Measurements from ENCODE around the gene AGAP2.

AGAP2 gene

DNA sequence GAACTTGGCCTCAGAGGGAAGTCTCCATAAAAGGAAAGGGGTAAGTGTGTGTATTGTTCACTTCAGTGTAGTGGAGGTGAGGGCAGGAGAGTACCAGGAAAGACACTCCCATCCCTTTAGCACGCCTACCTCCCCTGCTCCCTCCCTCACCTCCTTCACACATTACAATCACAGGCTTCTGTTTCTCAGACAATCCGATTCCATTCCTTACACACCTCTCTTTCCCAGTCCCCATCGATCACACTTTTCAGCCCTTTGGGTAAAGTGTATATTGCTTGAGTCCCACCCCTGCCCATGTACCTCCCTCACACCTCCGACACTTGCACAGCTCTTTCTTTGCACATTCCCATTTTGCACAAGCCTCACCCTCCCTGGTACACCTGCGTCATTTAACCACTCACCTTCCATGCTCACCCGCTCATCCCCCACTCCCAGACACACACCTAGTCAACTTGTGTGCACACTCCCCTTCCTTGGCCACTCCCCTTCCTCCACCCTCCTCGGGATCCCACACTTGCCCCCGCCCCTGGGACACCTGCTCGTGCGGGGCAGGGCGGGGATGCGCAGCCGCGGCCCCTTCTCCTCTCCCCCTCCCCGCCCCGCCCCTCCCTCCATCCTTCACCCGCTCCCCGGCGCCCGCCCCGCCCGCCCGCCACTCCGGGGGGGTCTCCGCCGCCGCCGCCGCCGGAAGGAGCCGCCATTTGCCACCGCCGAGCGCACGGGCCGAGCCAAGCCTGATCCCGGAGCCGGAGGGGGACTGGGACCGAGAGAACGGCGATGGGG, 16.1 kb upstream of the AGAP2 start, which contains the start of gene MARCHF9 (continued):
- TF ChIP-seq ZBTB7A (tag by site-specific recombination; IDR thresholded peaks at IDR 0.05; ENCODE audit: low read depth) (peak; percentile 79), ZNF239 (tag by site-specific recombination; IDR thresholded peaks at IDR 0.05) (no peak), ZNF157 (tag by site-specific recombination; IDR thresholded peaks at IDR 0.05) (no peak), ZNF324 (tag by site-specific recombination; IDR thresholded peaks at IDR 0.05) (no peak), ZNF292 (tag by site-specific recombination; IDR thresholded peaks at IDR 0.05; ENCODE audit: borderline replicate concordance, low read depth) (no peak), ZNF350 (tag by site-specific recombination; IDR thresholded peaks at IDR 0.05) (no peak), SP3 (tag by site-specific recombination; IDR thresholded peaks at IDR 0.05) (peak; percentile 96), ZNF184 (tag by site-specific recombination; IDR thresholded peaks at IDR 0.05) (no peak), EGR2 (tag by site-specific recombination; IDR thresholded peaks at IDR 0.05; ENCODE audit: low read depth) (peak; percentile 62; the same call in 1 of the 2 replicates), KLF7 (tag by site-specific recombination; IDR thresholded peaks at IDR 0.05; ENCODE audit: borderline replicate concordance) (peak; percentile 89; the same call in 1 of the 2 replicates), ZNF223 (tag by site-specific recombination; IDR thresholded peaks at IDR 0.05) (no peak), ZNF596 (tag by site-specific recombination; IDR thresholded peaks at IDR 0.05) (no peak), ZBTB21 (tag by site-specific recombination; IDR thresholded peaks at IDR 0.05) (peak; percentile 11; the same call in 1 of the 2 replicates), ZNF571 (tag by site-specific recombination; IDR thresholded peaks at IDR 0.05) (no peak), ZNF529 (tag by site-specific recombination; IDR thresholded peaks at IDR 0.05; ENCODE audit: insufficient replicate concordance) (no peak), ZNF140 (tag by site-specific recombination; IDR thresholded peaks at IDR 0.05) (no peak), ZNF214 (tag by site-specific recombination; IDR thresholded peaks at IDR 0.05; ENCODE audit: borderline replicate concordance) (no peak), ZNF433 (tag by site-specific recombination; IDR thresholded peaks at IDR 0.05; ENCODE audit: low read depth) (no peak), ZSCAN23 (tag by site-specific recombination; IDR thresholded peaks at IDR 0.05) (no peak), KLF8 (tag by site-specific recombination; IDR thresholded peaks at IDR 0.05) (peak; percentile 90), TCF7L2 (IDR thresholded peaks at IDR 0.05; ENCODE audit: borderline replicate concordance, low read depth, low read length) (no peak), ZFP69B (tag by site-specific recombination; IDR thresholded peaks at IDR 0.05) (no peak), MYNN (tag by site-specific recombination; IDR thresholded peaks at IDR 0.05; ENCODE audit: borderline replicate concordance) (no peak), ZNF37A (tag by site-specific recombination; IDR thresholded peaks at IDR 0.05) (no peak), ZNF560 (tag by site-specific recombination; IDR thresholded peaks at IDR 0.05; ENCODE audit: borderline replicate concordance) (no peak), ZNF366 (tag by site-specific recombination; conservative IDR thresholded peaks at IDR 0.05) (peak; percentile 98), ZNF23 (tag by site-specific recombination; IDR thresholded peaks at IDR 0.05; ENCODE audit: borderline replicate concordance) (no peak), ZNF146 (tag by site-specific recombination; IDR thresholded peaks at IDR 0.05) (no peak), ZNF600 (tag by site-specific recombination; IDR thresholded peaks at IDR 0.05) (peak; percentile 99), ZNF843 (tag by site-specific recombination; IDR thresholded peaks at IDR 0.05) (peak; percentile 67; the same call in 1 of the 2 replicates)
- TF ChIP-seq, protein P1, sequence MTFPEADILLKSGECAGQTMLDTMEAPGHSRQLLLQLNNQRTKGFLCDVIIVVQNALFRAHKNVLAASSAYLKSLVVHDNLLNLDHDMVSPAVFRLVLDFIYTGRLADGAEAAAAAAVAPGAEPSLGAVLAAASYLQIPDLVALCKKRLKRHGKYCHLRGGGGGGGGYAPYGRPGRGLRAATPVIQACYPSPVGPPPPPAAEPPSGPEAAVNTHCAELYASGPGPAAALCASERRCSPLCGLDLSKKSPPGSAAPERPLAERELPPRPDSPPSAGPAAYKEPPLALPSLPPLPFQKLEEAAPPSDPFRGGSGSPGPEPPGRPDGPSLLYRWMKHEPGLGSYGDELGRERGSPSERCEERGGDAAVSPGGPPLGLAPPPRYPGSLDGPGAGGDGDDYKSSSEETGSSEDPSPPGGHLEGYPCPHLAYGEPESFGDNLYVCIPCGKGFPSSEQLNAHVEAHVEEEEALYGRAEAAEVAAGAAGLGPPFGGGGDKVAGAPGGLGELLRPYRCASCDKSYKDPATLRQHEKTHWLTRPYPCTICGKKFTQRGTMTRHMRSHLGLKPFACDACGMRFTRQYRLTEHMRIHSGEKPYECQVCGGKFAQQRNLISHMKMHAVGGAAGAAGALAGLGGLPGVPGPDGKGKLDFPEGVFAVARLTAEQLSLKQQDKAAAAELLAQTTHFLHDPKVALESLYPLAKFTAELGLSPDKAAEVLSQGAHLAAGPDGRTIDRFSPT (tag by site-specific recombination; IDR thresholded peaks at IDR 0.05): 0 out of 2 replicates have a peak, but pooled peaks have one; percentile 25
- TF ChIP-seq, protein P2, sequence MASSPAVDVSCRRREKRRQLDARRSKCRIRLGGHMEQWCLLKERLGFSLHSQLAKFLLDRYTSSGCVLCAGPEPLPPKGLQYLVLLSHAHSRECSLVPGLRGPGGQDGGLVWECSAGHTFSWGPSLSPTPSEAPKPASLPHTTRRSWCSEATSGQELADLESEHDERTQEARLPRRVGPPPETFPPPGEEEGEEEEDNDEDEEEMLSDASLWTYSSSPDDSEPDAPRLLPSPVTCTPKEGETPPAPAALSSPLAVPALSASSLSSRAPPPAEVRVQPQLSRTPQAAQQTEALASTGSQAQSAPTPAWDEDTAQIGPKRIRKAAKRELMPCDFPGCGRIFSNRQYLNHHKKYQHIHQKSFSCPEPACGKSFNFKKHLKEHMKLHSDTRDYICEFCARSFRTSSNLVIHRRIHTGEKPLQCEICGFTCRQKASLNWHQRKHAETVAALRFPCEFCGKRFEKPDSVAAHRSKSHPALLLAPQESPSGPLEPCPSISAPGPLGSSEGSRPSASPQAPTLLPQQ (tag by site-specific recombination; IDR thresholded peaks at IDR 0.05): peak; percentile 45; the same call in 1 of the 2 replicates
- TF ChIP-seq, protein P3, sequence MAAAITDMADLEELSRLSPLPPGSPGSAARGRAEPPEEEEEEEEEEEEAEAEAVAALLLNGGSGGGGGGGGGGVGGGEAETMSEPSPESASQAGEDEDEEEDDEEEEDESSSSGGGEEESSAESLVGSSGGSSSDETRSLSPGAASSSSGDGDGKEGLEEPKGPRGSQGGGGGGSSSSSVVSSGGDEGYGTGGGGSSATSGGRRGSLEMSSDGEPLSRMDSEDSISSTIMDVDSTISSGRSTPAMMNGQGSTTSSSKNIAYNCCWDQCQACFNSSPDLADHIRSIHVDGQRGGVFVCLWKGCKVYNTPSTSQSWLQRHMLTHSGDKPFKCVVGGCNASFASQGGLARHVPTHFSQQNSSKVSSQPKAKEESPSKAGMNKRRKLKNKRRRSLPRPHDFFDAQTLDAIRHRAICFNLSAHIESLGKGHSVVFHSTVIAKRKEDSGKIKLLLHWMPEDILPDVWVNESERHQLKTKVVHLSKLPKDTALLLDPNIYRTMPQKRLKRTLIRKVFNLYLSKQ (tag by site-specific recombination; IDR thresholded peaks at IDR 0.05; ENCODE audit: borderline replicate concordance): no peak
- TF ChIP-seq, protein P4, sequence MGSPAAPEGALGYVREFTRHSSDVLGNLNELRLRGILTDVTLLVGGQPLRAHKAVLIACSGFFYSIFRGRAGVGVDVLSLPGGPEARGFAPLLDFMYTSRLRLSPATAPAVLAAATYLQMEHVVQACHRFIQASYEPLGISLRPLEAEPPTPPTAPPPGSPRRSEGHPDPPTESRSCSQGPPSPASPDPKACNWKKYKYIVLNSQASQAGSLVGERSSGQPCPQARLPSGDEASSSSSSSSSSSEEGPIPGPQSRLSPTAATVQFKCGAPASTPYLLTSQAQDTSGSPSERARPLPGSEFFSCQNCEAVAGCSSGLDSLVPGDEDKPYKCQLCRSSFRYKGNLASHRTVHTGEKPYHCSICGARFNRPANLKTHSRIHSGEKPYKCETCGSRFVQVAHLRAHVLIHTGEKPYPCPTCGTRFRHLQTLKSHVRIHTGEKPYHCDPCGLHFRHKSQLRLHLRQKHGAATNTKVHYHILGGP (tag by site-specific recombination; IDR thresholded peaks at IDR 0.05): no peak
